Astrocyte of the cerebellum (primary cell): Measurements from ENCODE around the gene SSH3.

ENCODE experiments used
- DNase-seq: peaks from one replicate; pipeline ENCODE4 v3.0.0-alpha.2; 2011; ENCODE audit warnings: low read depth
- H3K4me3 ChIP-seq: 2 replicates; pipeline ENCODE4 v1.5.1; 2011; ENCODE audit warnings: mild to moderate bottlenecking, low read depth, low read length, moderate library complexity
- CTCF ChIP-seq: IDR thresholded peaks from 2 replicates; pipeline ENCODE4 v1.5.1; 2012; ENCODE audit warnings: low read length, low read depth, moderate library complexity, mild to moderate bottlenecking; ENCODE audit errors: missing control alignments
- in situ Hi-C: cut with HindIII; loops from 2 replicates; pipeline ENCODE4 v1.10.0; 2017; ENCODE audit warnings: low sequenced_read_pairs

Gene SSH3

DNA sequence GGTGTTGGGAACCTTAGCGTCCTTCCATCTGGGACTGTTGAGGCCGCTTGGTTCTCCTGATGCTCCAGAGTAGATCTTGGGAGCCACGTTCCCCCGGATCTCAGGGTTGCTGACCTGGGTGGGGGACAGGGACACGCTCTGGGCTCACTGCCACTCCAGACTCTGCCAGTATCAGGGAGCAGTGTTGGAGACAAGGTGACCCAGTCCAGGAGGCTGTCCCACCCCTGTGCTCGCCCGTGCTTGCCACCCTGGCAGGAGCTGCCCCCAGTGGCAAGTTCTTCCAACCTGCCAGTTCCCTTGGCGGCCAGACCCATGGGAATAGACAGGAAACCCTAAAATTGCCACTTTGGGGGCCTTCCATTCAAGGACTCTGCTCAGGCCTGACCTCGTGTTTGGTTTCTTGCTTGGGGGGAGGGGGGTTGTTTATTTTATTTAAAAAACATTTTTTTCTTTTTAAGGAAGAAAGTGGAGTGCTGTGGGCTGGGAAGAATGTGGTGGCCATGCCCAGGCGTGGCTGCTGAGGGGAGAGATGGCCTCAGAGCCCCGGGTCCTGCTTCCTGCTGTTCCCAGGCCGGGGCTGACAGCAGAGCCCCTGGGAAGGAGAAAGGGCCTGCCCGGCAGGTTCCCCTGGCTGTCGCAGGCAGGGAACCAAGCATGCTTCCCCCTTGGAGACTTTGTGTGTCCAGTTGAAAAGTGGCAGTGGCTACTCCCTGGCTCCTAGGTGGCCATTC is 29.9 kb upstream of the SSH3 start:
- in situ Hi-C loops: no loop called here
- no peak for DNase-seq
- H3K4me3 ChIP-seq: no peak overlapping the region
- no peak for TF ChIP-seq CTCF

- no peak for TF ChIP-seq CTCF
- DNase-seq: no peak
- in situ Hi-C loops: no loop called here
- no peak overlapping the region for H3K4me3 ChIP-seq
Measured at GRCh38 chr11:67274768-67275605, 28.3 kb upstream of the SSH3 start.

GRCh38 chr11:67275606-67276409 is 27.5 kb upstream of the SSH3 start:
- in situ Hi-C loops: no loop called here
- DNase-seq: no peak
- no peak overlapping the region for H3K4me3 ChIP-seq
- TF ChIP-seq CTCF: no peak

- peak; percentile 21 for TF ChIP-seq CTCF
- no peak for DNase-seq
- in situ Hi-C loops: no loop called here
- no peak overlapping the region for H3K4me3 ChIP-seq
Measured at GRCh38 chr11:67276781-67277230, 26.5 kb upstream of the SSH3 start.

GRCh38 chr11:67277231-67277961 is 25.9 kb upstream of the SSH3 start:
- no peak for DNase-seq
- H3K4me3 ChIP-seq: peak overlapping the region; percentile 23
- in situ Hi-C loops: no loop called here
- no peak for TF ChIP-seq CTCF
